Right cardiac atrium (tissue), 5 donors: ENCODE results near the gene FRMD1. TPM values are rescaled to one million over a fixed set of nuclear protein-coding genes. Genes with fewer than 3 reads are reported as not detected.
"Not testable (repeated sequence)": the region's sequence is repeated elsewhere in the genome, so short reads cannot be mapped to it uniquely, and the experiment has no call there.

Source experiments
- ATAC-seq, 2 donors: fragments of 200-7000 bp; cut with Tn5 transposase; one replicate each; pipeline versions ENCODE4 v1.8.0 to v1.9.1; 2020; ENCODE audit warnings: moderate library complexity in 2 of 2, mild to moderate bottlenecking in 1 of 2
- DNase-seq, 3 donors: peaks; one replicate each; pipeline ENCODE4 v3.0.0-alpha.2; 2020
- H3K27ac ChIP-seq: one replicate; pipeline ENCODE4 v1.5.1; 2013; ENCODE audit warnings: mild to moderate bottlenecking, low read length, control low read depth, moderate library complexity
- H3K27me3 ChIP-seq: one replicate; pipeline ENCODE4 v1.6.1; 2013; ENCODE audit not compliant: control insufficient read depth, insufficient read depth
- H3K4me1 ChIP-seq: one replicate; pipeline ENCODE4 v1.6.1; 2013; ENCODE audit warnings: low read length; ENCODE audit not compliant: control insufficient read depth, insufficient read depth
- H3K4me3 ChIP-seq: one replicate; pipeline ENCODE4 v1.5.1; 2013; ENCODE audit warnings: low read length, control low read depth
- H3K9me3 ChIP-seq: one replicate; pipeline ENCODE4 v1.6.1; 2013; ENCODE audit warnings: low read length; ENCODE audit not compliant: control insufficient read depth
- WGBS: extraction: QIAGEN DNeasy Blood & Tissue Kit; methylation state at CpG from one replicate; pipeline ENCODE4 v1.1.7; 2013; 5-methylcytosine and 5-hydroxymethylcytosine counted together
- intact Hi-C, 4 donors: fragments of 100-400 bp; cut with DNase I; formaldehyde crosslinking; loops; one replicate each; pipeline versions ENCODE4 v1.11.0 to v1.14.0; 2022 to 2023
- polyA plus RNA-seq: library from polyadenylated mRNA; stranded (reverse); fragments of 200-250 nt; gene quantifications from one replicate; pipeline ENCODE4 v1.2.3, GENCODE V29; 2013
- total RNA-seq, 4 donors: library from RNA; stranded (reverse); fragmentation: NEBNext Ultra II Directional; extraction: Animal tissue kit (Norgen Biotek cat#: 25700); gene quantifications; one replicate each; pipeline ENCODE4 v1.2.1, GENCODE V29; 2021
- donor health status: healthy with polysubstance abuse.
- donor health status: DM: no; HTN: yes; CAD: no.
- donor health status: DM: no; HTN: no; CAD: no.
- donor health status: DM: no; HTN: yes; CAD: no; lungs with severe emphysema.
- donor health status: DM: yes; HTN: yes; CAD: no.

The FRMD1 gene
- total and polyA plus RNA-seq, 5 donors, result 0.07 to 0.31 TPM; not detected in 3

DNA sequence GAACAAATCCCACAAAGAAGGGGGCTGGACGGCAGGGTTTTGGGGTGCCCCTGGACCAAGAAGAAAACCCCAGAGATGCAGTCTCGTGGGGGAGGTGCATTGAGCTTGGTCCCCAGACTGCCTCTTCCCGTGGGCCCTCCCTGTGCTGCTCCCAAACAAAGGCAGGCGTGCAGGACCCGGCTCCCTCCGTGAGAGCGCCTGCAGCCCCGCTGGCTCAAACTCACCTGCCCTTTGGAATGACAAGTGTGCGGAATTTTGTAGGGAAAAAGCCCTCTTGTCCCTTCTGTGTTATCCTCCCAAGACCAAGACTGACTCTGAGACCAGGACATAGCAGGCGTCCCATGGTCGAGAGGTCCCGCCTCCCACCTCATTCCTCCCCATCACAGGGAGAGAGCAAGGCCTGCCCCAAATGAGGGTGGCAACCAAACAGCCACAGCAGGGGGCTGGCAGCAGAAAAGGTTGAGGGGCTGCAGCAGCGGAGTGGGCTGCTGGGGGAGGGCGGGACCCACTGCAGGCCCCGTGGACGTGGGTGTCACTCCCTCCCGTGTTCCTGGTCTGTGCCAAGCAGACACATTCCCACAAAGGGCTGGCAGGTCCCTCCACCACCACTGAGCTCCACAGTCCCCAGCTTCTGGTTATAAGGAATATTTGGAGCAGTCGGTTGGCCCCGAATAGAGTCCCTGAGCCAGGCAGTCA, 5.6 kb upstream of the FRMD1 start:
- WGBS, result 88% methylated on average over 19 of the region's 19 CpGs
- intact Hi-C loops, result no loop called here

DNA sequence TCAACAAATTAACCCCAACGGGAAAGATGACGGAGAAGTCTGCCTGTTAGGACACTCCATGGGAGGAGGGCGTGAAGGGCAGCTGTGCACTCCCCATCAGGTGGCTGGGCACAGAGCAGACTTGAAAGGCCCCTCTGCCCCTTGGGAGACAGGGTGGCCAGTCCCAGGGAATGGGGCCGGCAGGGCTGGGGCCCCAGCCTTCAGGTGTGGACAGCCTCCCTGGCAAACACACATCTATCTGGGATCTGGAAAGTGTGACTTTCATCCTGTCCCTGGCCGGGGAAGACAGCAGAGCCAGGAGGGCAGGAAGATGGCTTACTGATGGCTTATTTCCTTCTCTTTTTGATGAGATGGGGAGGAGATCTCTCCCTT, 4.5 kb upstream of the FRMD1 start:
- Histone ChIP-seq H3K9me3 (no peaks in the 10 kb centered on the region), H3K27me3 (no peaks in the 10 kb centered on the region), H3K4me3 (no peak overlapping the region), H3K4me1 (no peaks in the 10 kb centered on the region), H3K27ac (no peak overlapping the region)
- WGBS, result 56% methylated on average over 5 of the region's 5 CpGs
- DNase-seq (peak in 1 of 3 donors; percentile 33), ATAC-seq (no peak)
- intact Hi-C loops, result no loop called here

More for the DNA sequence above, 5.6 kb upstream of the FRMD1 start:
- DNase-seq, result peak in 1 of 3 donors; percentile 9
- Histone ChIP-seq H3K4me3 (no peak overlapping the region), H3K9me3 (no peaks in the 10 kb centered on the region), H3K27me3 (no peaks in the 10 kb centered on the region), H3K4me1 (no peaks in the 10 kb centered on the region), H3K27ac (no peak overlapping the region)
- no peak for ATAC-seq

DNA sequence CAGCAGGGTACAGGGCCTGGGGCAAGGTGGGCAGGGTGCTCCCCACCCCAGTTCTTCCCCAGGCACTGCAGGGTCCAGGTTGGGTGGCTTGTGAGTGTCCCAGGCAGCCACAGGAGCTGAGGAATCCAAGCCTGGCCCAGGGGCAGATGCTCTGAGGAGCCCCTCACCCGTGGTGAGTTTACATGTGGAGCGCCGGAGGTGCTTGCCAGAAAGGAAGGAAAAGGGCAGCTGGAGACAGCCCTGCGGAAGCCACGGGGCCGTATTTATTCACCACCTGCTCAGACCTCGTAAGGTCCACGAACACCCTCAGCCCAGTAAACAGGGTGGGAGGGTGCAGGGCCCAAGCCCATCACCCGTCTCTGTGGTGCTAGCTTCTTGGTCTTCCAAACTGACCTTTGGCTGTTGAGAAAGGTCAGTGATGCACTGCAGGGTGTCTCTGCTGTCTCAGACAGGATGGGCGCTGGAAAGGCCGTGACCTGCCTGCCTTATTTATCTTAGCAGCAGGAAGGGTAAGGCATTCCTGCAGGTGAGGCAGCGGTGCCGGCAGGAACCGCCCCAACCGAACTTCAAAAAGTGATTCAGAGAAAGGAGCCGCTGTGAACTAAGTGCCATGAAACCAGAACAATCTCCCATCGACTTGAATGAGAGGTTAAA, 4.0 kb upstream of the FRMD1 start:
- Histone ChIP-seq H3K27me3 (no peaks in the 10 kb centered on the region), H3K27ac (no peak overlapping the region)
- 51% methylated on average over 17 of the region's 17 CpGs for WGBS

DNA sequence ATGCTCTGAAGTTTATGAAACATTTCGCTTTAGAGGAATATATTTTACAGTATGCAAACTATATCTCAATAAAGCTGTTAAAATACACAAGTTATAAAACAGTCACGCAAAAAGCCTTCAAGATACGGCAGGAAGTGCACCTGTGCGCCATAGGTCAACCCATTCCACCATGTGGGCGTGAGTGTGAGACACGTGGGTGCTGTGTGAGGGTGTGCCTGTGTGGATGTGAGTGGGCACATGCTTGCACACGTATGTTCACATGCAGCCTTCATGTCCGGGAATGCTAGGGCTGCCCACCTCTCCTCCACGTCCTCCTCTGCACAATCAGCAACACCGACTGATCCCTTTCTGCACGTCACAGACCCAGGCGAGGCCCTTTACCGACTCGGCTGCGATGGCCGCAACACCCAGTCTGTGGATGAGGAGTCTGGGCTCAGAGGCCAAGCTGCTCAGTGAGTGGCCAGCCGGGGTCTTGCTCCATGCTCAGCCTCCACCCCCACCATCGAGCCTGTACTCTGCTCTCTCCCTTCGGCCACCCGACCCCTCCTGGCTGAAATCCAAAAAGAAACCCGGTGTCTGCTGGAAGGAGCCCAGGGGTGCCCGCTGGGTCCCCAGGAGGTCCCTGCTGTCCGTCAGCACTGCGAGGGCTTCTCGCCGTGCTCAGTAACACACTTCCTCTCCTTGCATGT, 3.0 kb upstream of the FRMD1 start:
- ATAC-seq (no peak), DNase-seq (no peak)
- Histone ChIP-seq H3K9me3 (no peaks in the 10 kb centered on the region), H3K4me3 (no peak overlapping the region), H3K27me3 (no peaks in the 10 kb centered on the region), H3K27ac (no peak overlapping the region), H3K4me1 (no peaks in the 10 kb centered on the region)
- 84% methylated on average over 26 of the region's 26 CpGs for WGBS
- intact Hi-C loops, result no loop called here

More for the DNA sequence above, 4.0 kb upstream of the FRMD1 start:
- Histone ChIP-seq H3K9me3 (no peaks in the 10 kb centered on the region), H3K4me1 (no peaks in the 10 kb centered on the region), H3K4me3 (no peak overlapping the region)
- intact Hi-C loops, result no loop called here
- DNase-seq, result peak in 1 of 3 donors; percentile 19
- ATAC-seq, result no peak

DNA sequence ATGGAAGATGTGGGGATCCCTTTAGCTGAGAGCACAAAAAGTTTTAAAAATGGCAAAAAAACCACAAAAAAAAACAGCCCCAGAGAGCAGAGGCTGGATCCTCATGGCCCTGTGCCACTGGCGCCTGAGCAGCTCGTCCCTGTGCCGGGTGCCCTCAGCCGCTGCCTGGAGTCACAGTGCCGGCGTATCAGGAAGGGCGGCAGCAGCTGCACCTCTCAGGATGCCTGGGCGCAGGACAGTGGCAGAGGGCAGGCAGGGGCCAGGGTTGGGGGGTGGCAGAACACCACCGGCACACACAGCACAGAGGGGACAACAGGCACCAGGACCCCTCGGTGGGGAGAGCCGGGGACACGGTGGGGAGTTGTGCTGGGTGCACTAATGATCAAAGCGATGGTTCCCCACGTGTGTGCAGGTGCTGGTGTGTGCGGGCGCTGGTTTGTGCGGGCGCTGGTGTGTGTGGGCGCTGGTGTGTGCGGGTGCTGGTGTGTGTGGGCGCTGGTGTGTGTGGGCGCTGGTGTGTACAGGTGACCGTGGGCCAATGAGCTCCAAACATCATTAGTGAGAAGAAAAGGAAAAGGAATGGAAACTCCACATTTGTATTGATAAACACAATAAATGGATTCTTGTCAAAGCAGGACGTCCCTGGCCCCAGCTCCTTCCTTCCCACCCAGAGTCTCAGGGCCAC, 1.5 kb upstream of the FRMD1 start:
- Histone ChIP-seq H3K4me3 (no peak overlapping the region), H3K27me3 (no peaks in the 10 kb centered on the region), H3K9me3 (no peaks in the 10 kb centered on the region), H3K27ac (no peak overlapping the region), H3K4me1 (no peaks in the 10 kb centered on the region)
- intact Hi-C loops, result no loop called here
- DNase-seq (no peak), ATAC-seq (no peak)
- WGBS, result 89% methylated on average over 24 of the region's 24 CpGs

DNA sequence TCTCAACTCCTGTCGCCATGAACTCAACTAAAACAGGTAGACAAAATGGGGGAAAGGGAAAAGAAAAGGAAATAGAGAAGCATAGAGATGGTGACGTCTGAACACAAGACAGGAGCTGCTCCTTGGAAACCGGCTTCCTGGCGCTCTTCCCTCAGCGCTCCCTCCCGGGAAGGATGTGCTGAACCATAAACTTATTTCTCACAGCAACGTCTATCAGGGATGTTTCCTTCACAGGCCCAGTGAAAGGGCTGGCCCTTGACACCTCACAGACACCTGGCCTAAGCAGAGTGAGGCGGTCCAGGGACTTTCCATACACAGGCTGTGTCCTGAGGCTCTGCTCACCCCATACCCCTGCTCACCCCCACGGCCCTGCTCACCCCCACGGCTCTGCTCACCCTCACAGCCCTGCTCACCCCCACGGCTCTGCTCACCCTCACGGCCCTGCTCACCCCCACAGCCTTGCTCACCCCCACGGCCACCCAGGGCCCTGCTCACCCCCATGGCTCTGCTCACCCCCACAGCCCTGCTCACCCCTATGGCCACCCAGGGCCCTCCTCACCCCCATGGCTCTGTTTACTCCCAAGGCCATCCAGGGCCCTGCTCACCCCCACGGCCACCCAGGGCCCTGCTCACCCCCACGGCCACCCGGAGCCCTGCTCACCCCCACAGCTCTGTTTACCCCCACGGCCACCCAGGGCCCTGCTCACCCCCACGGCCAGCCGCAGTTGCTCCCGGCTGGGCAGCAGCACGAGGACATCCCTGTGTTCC, 653 bp downstream of the FRMD1 start:
- intact Hi-C loops, result no loop called here
- ATAC-seq (no peak), DNase-seq (no peak)
- H3K4me1 ChIP-seq, result no peaks in the 10 kb centered on the region
- H3K27ac ChIP-seq, result no peak overlapping the region
- WGBS, result 58% methylated on average over 21 of the region's 21 CpGs
- H3K4me3 ChIP-seq, result no peak overlapping the region
- H3K9me3 ChIP-seq, result no peaks in the 10 kb centered on the region
- H3K27me3 ChIP-seq, result no peaks in the 10 kb centered on the region

DNA sequence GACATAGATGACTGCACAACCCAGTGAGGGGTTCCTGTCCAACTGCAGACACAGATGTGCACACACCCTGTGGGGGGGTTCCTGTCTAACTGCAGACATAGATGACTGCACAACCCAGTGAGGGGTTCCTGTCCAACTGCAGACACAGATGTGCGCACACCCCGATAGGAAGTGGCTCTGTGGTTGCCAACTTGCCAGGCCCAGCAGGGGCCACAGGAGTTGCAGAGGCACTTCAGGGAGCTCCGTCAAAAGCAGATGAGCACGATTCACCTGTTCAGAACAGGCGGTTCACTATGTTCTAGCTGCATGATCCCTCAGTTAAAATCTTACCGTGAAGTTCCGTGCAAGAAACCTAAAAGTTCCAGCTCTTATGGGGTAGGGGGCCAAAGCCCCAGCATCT, 1.6 kb downstream of the FRMD1 start:
- DNase-seq, H3K9me3 ChIP-seq, H3K27ac ChIP-seq, H3K4me1 ChIP-seq, H3K4me3 ChIP-seq, ATAC-seq, H3K27me3 ChIP-seq, intact Hi-C loops: not testable (repeated sequence)
- WGBS, result 94% methylated on average over 7 of the region's 7 CpGs

DNA sequence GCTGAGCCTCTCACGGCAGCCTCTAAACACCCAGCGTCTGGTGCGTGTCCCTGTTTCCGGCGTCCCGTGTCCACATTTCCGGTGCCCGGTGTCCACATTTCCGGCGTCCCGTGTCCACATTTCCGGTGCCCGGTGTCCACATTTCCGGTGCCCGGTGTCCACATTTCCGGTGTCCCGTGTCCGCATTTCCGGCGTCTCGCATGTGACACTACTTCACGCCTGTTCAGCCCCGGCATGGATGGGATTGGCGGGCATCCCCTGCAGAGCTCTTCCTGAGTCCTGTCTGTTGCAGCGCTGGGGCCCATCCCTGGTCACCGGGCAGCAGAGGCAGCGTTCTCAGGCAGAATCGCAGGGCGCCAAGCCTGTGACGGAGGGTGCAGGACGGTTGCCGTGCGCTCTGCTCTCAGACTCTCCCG, 3.2 kb downstream of the FRMD1 start:
- Histone ChIP-seq H3K9me3 (no peaks in the 10 kb centered on the region), H3K4me3 (no peak overlapping the region), H3K4me1 (no peaks in the 10 kb centered on the region), H3K27me3 (no peaks in the 10 kb centered on the region), H3K27ac (no peak overlapping the region)
- WGBS, result 90% methylated on average over 33 of the region's 34 CpGs
- ATAC-seq, result no peak
- intact Hi-C loops, result no loop called here
- no peak for DNase-seq

DNA sequence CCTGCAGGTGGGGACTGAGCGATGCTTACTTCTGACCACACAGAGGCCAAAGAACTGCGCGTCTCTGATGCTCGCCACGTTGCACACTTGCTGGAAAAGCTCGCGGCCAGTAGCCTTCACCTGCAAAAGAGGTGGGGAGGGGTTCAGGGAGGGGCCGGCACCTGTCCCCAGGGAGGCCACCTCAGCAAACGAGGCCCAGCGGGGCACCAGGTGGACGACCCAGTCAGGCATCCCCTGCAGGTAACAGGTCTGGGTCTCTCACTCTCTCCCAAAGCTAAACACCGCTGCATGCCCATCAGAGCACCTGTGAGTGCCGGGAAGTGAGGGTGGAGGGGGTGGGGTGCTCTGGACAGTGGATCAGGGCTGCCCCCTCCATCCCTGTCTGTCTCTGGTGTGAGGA, 3.8 kb downstream of the FRMD1 start:
- DNase-seq (no peak), ATAC-seq (no peak)
- 89% methylated on average over 13 of the region's 13 CpGs for WGBS
- H3K27ac ChIP-seq, result no peak overlapping the region
- H3K4me3 ChIP-seq, result no peak overlapping the region
- no peaks in the 10 kb centered on the region for H3K9me3 ChIP-seq
- H3K4me1 ChIP-seq, result no peaks in the 10 kb centered on the region
- no peaks in the 10 kb centered on the region for H3K27me3 ChIP-seq
- intact Hi-C loops, result no loop called here

DNA sequence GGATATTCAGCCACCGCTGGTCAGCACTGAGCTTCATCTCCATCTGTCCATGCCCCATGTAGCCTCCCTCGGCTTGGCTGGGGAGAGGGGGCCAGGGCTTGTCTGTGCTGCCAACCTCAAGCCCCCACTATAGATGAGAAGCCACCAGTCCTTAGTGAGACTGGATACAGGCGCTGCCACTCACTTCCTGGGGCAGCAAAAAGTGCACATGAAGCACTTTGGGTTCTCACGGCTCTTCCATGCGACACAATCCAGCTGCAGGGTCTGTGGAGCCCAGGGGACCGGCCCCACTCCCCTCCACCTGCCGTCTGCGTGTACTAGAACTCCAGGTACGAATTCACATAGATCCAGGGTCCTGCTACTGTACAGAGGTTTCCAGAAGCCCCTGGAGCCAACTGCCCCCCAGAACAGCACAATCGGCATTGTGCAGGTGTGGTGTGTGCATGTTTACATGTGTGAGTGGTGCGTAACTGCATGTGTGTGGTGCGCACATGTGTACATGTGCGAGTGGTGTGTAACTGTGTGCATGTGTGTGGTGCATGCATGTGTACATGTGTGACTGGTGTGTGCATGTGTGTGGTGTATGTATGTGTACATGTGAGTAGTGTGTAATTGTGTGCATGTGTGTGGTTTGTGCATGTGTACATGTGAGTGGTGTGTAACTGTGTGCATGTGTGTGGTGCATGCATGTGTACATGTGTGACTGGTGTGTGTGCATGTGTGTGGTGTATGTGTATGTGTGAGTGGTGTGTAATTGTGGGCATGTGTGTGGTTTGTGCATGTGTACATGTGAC, 4.9 kb downstream of the FRMD1 start:
- H3K4me3 ChIP-seq, result no peak overlapping the region
- no peak overlapping the region for H3K27ac ChIP-seq
- 77% methylated on average over 13 of the region's 13 CpGs for WGBS
- H3K9me3 ChIP-seq, result no peaks in the 10 kb centered on the region
- intact Hi-C loops, result no loop called here
- no peaks in the 10 kb centered on the region for H3K4me1 ChIP-seq
- H3K27me3 ChIP-seq, result no peaks in the 10 kb centered on the region
- ATAC-seq, result no peak
- no peak for DNase-seq
